Ascending aorta (tissue), 2 donors: ENCODE measurements around the gene IWS1. TPM values are rescaled to one million over a fixed set of nuclear protein-coding genes. Genes with fewer than 3 reads are reported as not detected.
"Not testable (repeated sequence)": the region's sequence is repeated elsewhere in the genome, so short reads cannot be mapped to it uniquely, and the experiment has no call there.

Experiments used
- DNase-seq, 2 donors: peaks; one replicate each; pipeline ENCODE4 v3.0.0-alpha.2; 2019; ENCODE audit warnings: low spot score in 2 of 2
- H3K27ac ChIP-seq, 2 donors: fragments of 200-600 bp; sonication (generic); one replicate each; pipeline ENCODE4 v1.5.1; 2016 to 2017; ENCODE audit warnings: mild to moderate bottlenecking in 1 of 2
- H3K27me3 ChIP-seq: fragments of 200-600 bp; sonication (generic); one replicate; pipeline ENCODE4 v1.5.1; 2017
- H3K36me3 ChIP-seq, 2 donors: fragments of 200-600 bp; sonication (generic); one replicate each; pipeline ENCODE4 v1.5.1; 2016
- H3K4me1 ChIP-seq, 2 donors: fragments of 200-600 bp; sonication (generic); one replicate each; pipeline ENCODE4 v1.5.1; 2016 to 2017; ENCODE audit warnings: mild to moderate bottlenecking in 1 of 2
- H3K4me3 ChIP-seq, 2 donors: fragments of 200-600 bp; sonication (generic); one replicate each; pipeline ENCODE4 v1.5.1; 2016 to 2017; ENCODE audit warnings: mild to moderate bottlenecking in 1 of 2
- H3K9me3 ChIP-seq, 2 donors: fragments of 200-600 bp; sonication (generic); one replicate each; pipeline ENCODE4 v1.5.1; 2016
- CTCF ChIP-seq, 3 experiments: fragments of 200-600 bp in 2 of 3; fragments of 450-650 bp in 1 of 3; sonication (generic) in 2 of 3; IDR thresholded peaks; one replicate each; pipeline ENCODE4 v1.5.1; 2016 to 2019; ENCODE audit warnings: antibody characterized with exemption in 3 of 3, mild to moderate bottlenecking in 1 of 3, moderate library complexity in 1 of 3
- intact Hi-C: fragments of 100-400 bp; cut with DNase I; formaldehyde crosslinking; loops from one replicate; pipeline ENCODE4 v1.15.1; 2023
- total RNA-seq: library from RNA; depleted of rRNA; stranded (reverse); fragments of >200 nt; gene quantifications from one replicate; pipeline ENCODE4 v1.1.0, GENCODE V29; 2016

The IWS1 gene
- total RNA-seq, 1 donor from 2014 or later = 54.6 TPM

- no peak overlapping the region for H3K27ac ChIP-seq
- H3K36me3 ChIP-seq = no peaks in the 10 kb centered on the region
- H3K27me3 ChIP-seq = no peaks in the 10 kb centered on the region
- H3K4me3 ChIP-seq = no peak overlapping the region
- TF ChIP-seq CTCF (IDR thresholded peaks at IDR 0.05) = no peak
- intact Hi-C loops = no loop called here
- DNase-seq = peak in 1 of 2 donors; percentile 33
- H3K4me1 ChIP-seq = peaks cover 15 to 41% of the 10 kb centered on the region in 2 donors
- H3K9me3 ChIP-seq = no peaks in the 10 kb centered on the region
Observed at GRCh38 chr2:127573298-127573697, 47.0 kb upstream of the IWS1 start.

- no peak for TF ChIP-seq CTCF (IDR thresholded peaks at IDR 0.05)
- intact Hi-C loops = no loop called here
- H3K36me3 ChIP-seq = no peaks in the 10 kb centered on the region
Observed at GRCh38 chr2:127572841-127573240, 46.6 kb upstream of the IWS1 start.

GRCh38 chr2:127572352-127572751 is 46.1 kb upstream of the IWS1 start:
- H3K4me3 ChIP-seq, DNase-seq, H3K36me3 ChIP-seq, H3K9me3 ChIP-seq, H3K27ac ChIP-seq, intact Hi-C loops, H3K27me3 ChIP-seq: not testable (repeated sequence)
- peaks cover 20 to 48% of the 10 kb centered on the region in 2 donors for H3K4me1 ChIP-seq

More at GRCh38 chr2:127572841-127573240, 46.6 kb upstream of the IWS1 start:
- H3K27me3 ChIP-seq = no peaks in the 10 kb centered on the region
- H3K4me3 ChIP-seq = no peak overlapping the region
- H3K4me1 ChIP-seq = peaks cover 19 to 45% of the 10 kb centered on the region in 2 donors
- H3K9me3 ChIP-seq = no peaks in the 10 kb centered on the region
- peak in 1 of 2 donors; percentile 15 for DNase-seq
- no peak overlapping the region for H3K27ac ChIP-seq

GRCh38 chr2:127570282-127571250 is 44.3 kb upstream of the IWS1 start:
- H3K27ac ChIP-seq = peak overlapping the region; percentile 31 to 50
- H3K4me3 ChIP-seq = no peak overlapping the region
- DNase-seq = peak in 1 of 2 donors; percentile 66
- TF ChIP-seq CTCF (IDR thresholded peaks at IDR 0.05) = no peak
- no peaks in the 10 kb centered on the region for H3K9me3 ChIP-seq
- intact Hi-C loops = no loop called here
- no peaks in the 10 kb centered on the region for H3K27me3 ChIP-seq
- H3K36me3 ChIP-seq = no peaks in the 10 kb centered on the region
- peaks cover 14 to 34% of the 10 kb centered on the region in 2 donors for H3K4me1 ChIP-seq

- Histone ChIP-seq H3K4me1 (peaks cover 14 to 34% of the 10 kb centered on the region in 2 donors), H3K27ac (peak overlapping the region in 1 of 2 donors; percentile 71), H3K4me3 (no peak overlapping the region), H3K9me3 (no peaks in the 10 kb centered on the region), H3K36me3 (no peaks in the 10 kb centered on the region), H3K27me3 (no peaks in the 10 kb centered on the region)
- no peak for DNase-seq
- TF ChIP-seq CTCF (IDR thresholded peaks at IDR 0.05) = no peak
- intact Hi-C loops = loop anchor here (2.0 to 5.0 kb wide), 3 partner anchors 43 to 83 kb away; partner anchors contain the start of gene IWS1
Observed at GRCh38 chr2:127569666-127570065, 43.4 kb upstream of the IWS1 start.

GRCh38 chr2:127568128-127568527 is 41.8 kb upstream of the IWS1 start:
- Histone ChIP-seq H3K36me3 (no peaks in the 10 kb centered on the region), H3K4me3 (no peak overlapping the region), H3K27me3 (no peaks in the 10 kb centered on the region), H3K4me1 (peaks cover 14 to 34% of the 10 kb centered on the region in 2 donors), H3K27ac (peak overlapping the region; percentile 71 to 76), H3K9me3 (no peaks in the 10 kb centered on the region)
- no peak for TF ChIP-seq CTCF (IDR thresholded peaks at IDR 0.05)
- DNase-seq = peak in 1 of 2 donors; percentile 61
- intact Hi-C loops = loop anchor here (2.0 to 5.0 kb wide), 3 partner anchors 41 to 84 kb away; partner anchors contain the start of gene IWS1
